GM12878 (cell line): ENCODE results near the gene FBXL16. TPM values are rescaled to one million over a fixed set of nuclear protein-coding genes. Genes with fewer than 3 reads are reported as not detected.
A peak's percentile ranks its signal among the peaks of the same experiment; 100 is the strongest.

Experiments used
- ATF7 ChIP-seq: fragments of 450-650 bp; IDR thresholded peaks from 2 replicates; pipeline ENCODE4 v1.6.1; 2016; ENCODE audit warnings: low read depth, mild to moderate bottlenecking
- BACH1 ChIP-seq: fragments of 450-650 bp; IDR thresholded peaks from 2 replicates; pipeline ENCODE4 v1.6.1; 2017; ENCODE audit warnings: mild to moderate bottlenecking, borderline replicate concordance
- CHD2 ChIP-seq: IDR thresholded peaks from 2 replicates; pipeline ENCODE4 v1.6.1; 2011; ENCODE audit warnings: low read depth, low read length, improper control_type of control experiment, borderline replicate concordance
- E2F4 ChIP-seq: IDR thresholded peaks from 2 replicates; pipeline ENCODE4 v1.6.1; 2012; ENCODE audit warnings: low read depth, low read length, improper control_type of control experiment
- ESRRA ChIP-seq: IDR thresholded peaks from 2 replicates; pipeline ENCODE4 v1.6.1; 2012; ENCODE audit warnings: mild to moderate bottlenecking, low read length, improper control_type of control experiment
- GATAD2B ChIP-seq: fragments of 450-650 bp; conservative IDR thresholded peaks from 2 replicates; pipeline ENCODE4 v1.6.1; 2017; ENCODE audit warnings: low read depth, mild to moderate bottlenecking, moderate library complexity
- IRF4 ChIP-seq: IDR thresholded peaks from 2 replicates; pipeline ENCODE4 v1.6.1; 2011; ENCODE audit warnings: low read depth, low read length
- MAX ChIP-seq: IDR thresholded peaks from 2 replicates; pipeline ENCODE4 v1.6.1; 2012; ENCODE audit warnings: low read depth, low read length, improper control_type of control experiment
- MEF2B ChIP-seq: fragments of 450-650 bp; IDR thresholded peaks from 2 replicates; pipeline ENCODE4 v1.6.1; 2018; ENCODE audit warnings: mild to moderate bottlenecking, moderate library complexity; ENCODE audit not compliant: partially characterized antibody, poor library complexity, severe bottlenecking
- MXI1 ChIP-seq: fragments of 150-350 bp; IDR thresholded peaks from 2 replicates; pipeline ENCODE4 v1.6.1; 2011; ENCODE audit warnings: low read depth, mild to moderate bottlenecking, inconsistent platforms, low read length, improper control_type of control experiment
- NFXL1 ChIP-seq: fragments of 450-650 bp; IDR thresholded peaks from 2 replicates; pipeline ENCODE4 v1.6.1; 2017; ENCODE audit warnings: antibody characterized with exemption, mild to moderate bottlenecking, borderline replicate concordance
- RBBP5 ChIP-seq: fragments of 200-600 bp; sonication (generic); conservative IDR thresholded peaks from 2 replicates; pipeline ENCODE4 v1.6.1; 2016
- REST ChIP-seq: IDR thresholded peaks from 2 replicates; pipeline ENCODE4 v1.6.1; 2012; ENCODE audit warnings: mild to moderate bottlenecking, low read depth, low read length
- SREBF1 ChIP-seq: IDR thresholded peaks from 2 replicates; pipeline ENCODE4 v1.6.1; 2012; ENCODE audit warnings: mild to moderate bottlenecking, low read length
- SUZ12 ChIP-seq: fragments of 200-600 bp; sonication (generic); IDR thresholded peaks from one replicate; pipeline ENCODE4 v1.6.1; 2018; ENCODE audit warnings: antibody characterized with exemption, mild to moderate bottlenecking; ENCODE audit not compliant: unreplicated experiment
- TCF3 ChIP-seq: IDR thresholded peaks from 2 replicates; pipeline ENCODE4 v1.6.1; 2012; ENCODE audit warnings: low read depth, mild to moderate bottlenecking, low read length, borderline replicate concordance; ENCODE audit not compliant: insufficient read depth
- polyA plus RNA-seq, 11 experiments: library from polyadenylated mRNA; depleted of rRNA in 4 of 11; unstranded in 6 of 11; stranded (reverse) in 5 of 11; fragments of >200 nt; fragmentation: Nextera tagmentation in 4 of 11; fragmentation: Illumina TruSeq in 1 of 11; extraction: Ambion mirVana in 4 of 11; extraction: Trizol in 1 of 11; gene quantifications; 1 replicate in 1 of 11; 2 replicates in 10 of 11; pipeline versions ENCODE4 v1.2.1 to v1.2.3, GENCODE V29; 2011 to 2016; ENCODE audit warnings: inconsistent platforms in 2 of 11, missing spikeins in 2 of 11, low read depth in 1 of 11
- total RNA-seq, 4 experiments: library from RNA; depleted of rRNA in 3 of 4; stranded (reverse); fragments of >200 nt in 3 of 4; fragmentation: Illumina TruSeq in 1 of 4; extraction: Trizol in 1 of 4; gene quantifications; 2 replicates each; pipeline versions ENCODE4 v1.2.1 to v1.2.3, GENCODE V29; 2013 to 2021
- TF ChIP-seq, protein P1 (sequence below): fragments of 450-650 bp; conservative IDR thresholded peaks from 2 replicates; pipeline ENCODE4 v1.6.1; 2017; ENCODE audit warnings: mild to moderate bottlenecking, moderate library complexity
- TF ChIP-seq, protein P2 (sequence below): fragments of 450-650 bp; IDR thresholded peaks from 2 replicates; pipeline ENCODE4 v1.6.1; 2017; ENCODE audit warnings: mild to moderate bottlenecking, moderate library complexity

FBXL16 gene
- total and polyA plus RNA-seq, 10 of the 15 experiments (the other 5 are each of a cell fraction or from before 2014, with no cell fraction given): 0.13 to 1.4 (median 0.24) TPM

GRCh38 chr16:667780-668518 lies 37.7 kb downstream of the FBXL16 start, which contains the start of gene RHOT2 (continued):
- TF ChIP-seq REST (no peak), CHD2 (peak; percentile 58; the same call in 1 of the 2 replicates), E2F4 (no peak), MAX (peak; percentile 18; the same call in 1 of the 2 replicates), SUZ12 (no peak), ESRRA (no peak; the same call in 1 of the 2 replicates), NFXL1 (no peak), IRF4 (no peak), SREBF1 (0 out of 2 replicates have a peak, but pooled peaks have one; percentile 5), BACH1 (peak; percentile 75), MEF2B (no peak), RBBP5 (no peak), ATF7 (no peak), TCF3 (no peak), GATAD2B (peak; percentile 78; the same call in 1 of the 2 replicates), MXI1 (peak; percentile 23; the same call in 1 of the 2 replicates)
- TF ChIP-seq, protein P1, sequence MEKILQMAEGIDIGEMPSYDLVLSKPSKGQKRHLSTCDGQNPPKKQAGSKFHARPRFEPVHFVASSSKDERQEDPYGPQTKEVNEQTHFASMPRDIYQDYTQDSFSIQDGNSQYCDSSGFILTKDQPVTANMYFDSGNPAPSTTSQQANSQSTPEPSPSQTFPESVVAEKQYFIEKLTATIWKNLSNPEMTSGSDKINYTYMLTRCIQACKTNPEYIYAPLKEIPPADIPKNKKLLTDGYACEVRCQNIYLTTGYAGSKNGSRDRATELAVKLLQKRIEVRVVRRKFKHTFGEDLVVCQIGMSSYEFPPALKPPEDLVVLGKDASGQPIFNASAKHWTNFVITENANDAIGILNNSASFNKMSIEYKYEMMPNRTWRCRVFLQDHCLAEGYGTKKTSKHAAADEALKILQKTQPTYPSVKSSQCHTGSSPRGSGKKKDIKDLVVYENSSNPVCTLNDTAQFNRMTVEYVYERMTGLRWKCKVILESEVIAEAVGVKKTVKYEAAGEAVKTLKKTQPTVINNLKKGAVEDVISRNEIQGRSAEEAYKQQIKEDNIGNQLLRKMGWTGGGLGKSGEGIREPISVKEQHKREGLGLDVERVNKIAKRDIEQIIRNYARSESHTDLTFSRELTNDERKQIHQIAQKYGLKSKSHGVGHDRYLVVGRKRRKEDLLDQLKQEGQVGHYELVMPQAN: peak; percentile 76
- TF ChIP-seq, protein P2, sequence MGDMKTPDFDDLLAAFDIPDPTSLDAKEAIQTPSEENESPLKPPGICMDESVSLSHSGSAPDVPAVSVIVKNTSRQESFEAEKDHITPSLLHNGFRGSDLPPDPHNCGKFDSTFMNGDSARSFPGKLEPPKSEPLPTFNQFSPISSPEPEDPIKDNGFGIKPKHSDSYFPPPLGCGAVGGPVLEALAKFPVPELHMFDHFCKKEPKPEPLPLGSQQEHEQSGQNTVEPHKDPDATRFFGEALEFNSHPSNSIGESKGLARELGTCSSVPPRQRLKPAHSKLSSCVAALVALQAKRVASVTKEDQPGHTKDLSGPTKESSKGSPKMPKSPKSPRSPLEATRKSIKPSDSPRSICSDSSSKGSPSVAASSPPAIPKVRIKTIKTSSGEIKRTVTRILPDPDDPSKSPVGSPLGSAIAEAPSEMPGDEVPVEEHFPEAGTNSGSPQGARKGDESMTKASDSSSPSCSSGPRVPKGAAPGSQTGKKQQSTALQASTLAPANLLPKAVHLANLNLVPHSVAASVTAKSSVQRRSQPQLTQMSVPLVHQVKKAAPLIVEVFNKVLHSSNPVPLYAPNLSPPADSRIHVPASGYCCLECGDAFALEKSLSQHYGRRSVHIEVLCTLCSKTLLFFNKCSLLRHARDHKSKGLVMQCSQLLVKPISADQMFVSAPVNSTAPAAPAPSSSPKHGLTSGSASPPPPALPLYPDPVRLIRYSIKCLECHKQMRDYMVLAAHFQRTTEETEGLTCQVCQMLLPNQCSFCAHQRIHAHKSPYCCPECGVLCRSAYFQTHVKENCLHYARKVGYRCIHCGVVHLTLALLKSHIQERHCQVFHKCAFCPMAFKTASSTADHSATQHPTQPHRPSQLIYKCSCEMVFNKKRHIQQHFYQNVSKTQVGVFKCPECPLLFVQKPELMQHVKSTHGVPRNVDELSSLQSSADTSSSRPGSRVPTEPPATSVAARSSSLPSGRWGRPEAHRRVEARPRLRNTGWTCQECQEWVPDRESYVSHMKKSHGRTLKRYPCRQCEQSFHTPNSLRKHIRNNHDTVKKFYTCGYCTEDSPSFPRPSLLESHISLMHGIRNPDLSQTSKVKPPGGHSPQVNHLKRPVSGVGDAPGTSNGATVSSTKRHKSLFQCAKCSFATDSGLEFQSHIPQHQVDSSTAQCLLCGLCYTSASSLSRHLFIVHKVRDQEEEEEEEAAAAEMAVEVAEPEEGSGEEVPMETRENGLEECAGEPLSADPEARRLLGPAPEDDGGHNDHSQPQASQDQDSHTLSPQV: peak; percentile 96
